ENCODE results near the gene VPS45.
"Not testable (repeated sequence)": the region's sequence is repeated elsewhere in the genome, so short reads cannot be mapped to it uniquely, and the experiment has no call there.

The VPS45 gene

GRCh38 chr1:150121236-150121862 is 53.8 kb downstream of the VPS45 start:
- TF ChIP-seq POLR2AphosphoS5 (IDR thresholded peaks at IDR 0.05; ENCODE audit: borderline replicate concordance, low read depth, low read length): no peak
- Histone ChIP-seq H3K36me3 (ENCODE audit: insufficient read depth, low read length) (no peaks in the 10 kb centered on the region), H3K9me3 (ENCODE audit: low read depth, low read length) (no peaks in the 10 kb centered on the region), H3K9ac (ENCODE audit: insufficient read length) (no peak overlapping the region), H3K27ac (no peak overlapping the region), H3K4me3 (no peak overlapping the region)
- no peak for DNase-seq (ENCODE audit: low read depth, low spot score)

- Histone ChIP-seq H3K36me3 (ENCODE audit: insufficient read depth, low read length) (no peaks in the 10 kb centered on the region), H3K9me3 (ENCODE audit: low read depth, low read length) (no peaks in the 10 kb centered on the region), H3K27ac (no peak overlapping the region), H3K4me3 (no peak overlapping the region), H3K9ac (ENCODE audit: insufficient read length) (no peak overlapping the region)
- TF ChIP-seq FOXP2 (optimal IDR thresholded peaks at IDR 0.05; ENCODE audit: control extremely low read depth, extremely low read length, insufficient read depth) (no peak), POLR2AphosphoS5 (IDR thresholded peaks at IDR 0.05; ENCODE audit: borderline replicate concordance, low read depth, low read length) (no peak), EZH2 (IDR thresholded peaks at IDR 0.05) (no peak)
- DNase-seq (ENCODE audit: low read depth, low spot score): no peak
Observed at GRCh38 chr1:150126811-150127210, 59.2 kb downstream of the VPS45 start.

- H3K9me3 ChIP-seq (ENCODE audit: low read depth, low read length): no peaks in the 10 kb centered on the region
- DNase-seq (ENCODE audit: low read depth, low spot score): no peak
- TF ChIP-seq EZH2 (IDR thresholded peaks at IDR 0.05) (no peak), FOXP2 (optimal IDR thresholded peaks at IDR 0.05; ENCODE audit: control extremely low read depth, extremely low read length, insufficient read depth) (no peak), POLR2AphosphoS5 (IDR thresholded peaks at IDR 0.05; ENCODE audit: borderline replicate concordance, low read depth, low read length) (no peak)
- no peaks in the 10 kb centered on the region for H3K36me3 ChIP-seq (ENCODE audit: insufficient read depth, low read length)
- no peak overlapping the region for H3K27ac ChIP-seq
- H3K4me3 ChIP-seq: no peak overlapping the region
- no peak overlapping the region for H3K9ac ChIP-seq (ENCODE audit: insufficient read length)
Observed at GRCh38 chr1:150127464-150127863, 59.9 kb downstream of the VPS45 start.

GRCh38 chr1:150127868-150128267 is 60.3 kb downstream of the VPS45 start:
- no peak for DNase-seq (ENCODE audit: low read depth, low spot score)
- no peaks in the 10 kb centered on the region for H3K9me3 ChIP-seq (ENCODE audit: low read depth, low read length)
- H3K27ac ChIP-seq: no peak overlapping the region
- no peak overlapping the region for H3K4me3 ChIP-seq
- no peaks in the 10 kb centered on the region for H3K36me3 ChIP-seq (ENCODE audit: insufficient read depth, low read length)
- no peak for TF ChIP-seq FOXP2 (optimal IDR thresholded peaks at IDR 0.05; ENCODE audit: control extremely low read depth, extremely low read length, insufficient read depth)
- no peak for TF ChIP-seq POLR2AphosphoS5 (IDR thresholded peaks at IDR 0.05; ENCODE audit: borderline replicate concordance, low read depth, low read length)
- TF ChIP-seq EZH2 (IDR thresholded peaks at IDR 0.05): no peak
- H3K9ac ChIP-seq (ENCODE audit: insufficient read length): no peak overlapping the region

- TF ChIP-seq POLR2AphosphoS5 (IDR thresholded peaks at IDR 0.05; ENCODE audit: borderline replicate concordance, low read depth, low read length) (no peak), FOXP2 (optimal IDR thresholded peaks at IDR 0.05; ENCODE audit: control extremely low read depth, extremely low read length, insufficient read depth) (no peak), EZH2 (IDR thresholded peaks at IDR 0.05) (no peak)
- Histone ChIP-seq H3K9me3 (ENCODE audit: low read depth, low read length) (no peaks in the 10 kb centered on the region), H3K9ac (ENCODE audit: insufficient read length) (no peak overlapping the region), H3K36me3 (ENCODE audit: insufficient read depth, low read length) (peaks cover 5% of the 10 kb centered on the region; the same call in 1 of the 2 replicates), H3K27ac (no peak overlapping the region), H3K4me3 (no peak overlapping the region)
- DNase-seq (ENCODE audit: low read depth, low spot score): no peak
Observed at GRCh38 chr1:150132372-150132771, 64.8 kb downstream of the VPS45 start.

- Histone ChIP-seq H3K9me3 (ENCODE audit: low read depth, low read length) (no peaks in the 10 kb centered on the region), H3K27ac (no peak overlapping the region), H3K36me3 (ENCODE audit: insufficient read depth, low read length) (peaks cover 5% of the 10 kb centered on the region; the same call in 1 of the 2 replicates), H3K9ac (ENCODE audit: insufficient read length) (no peak overlapping the region), H3K4me3 (no peak overlapping the region)
- no peak for DNase-seq (ENCODE audit: low read depth, low spot score)
- TF ChIP-seq POLR2AphosphoS5 (IDR thresholded peaks at IDR 0.05; ENCODE audit: borderline replicate concordance, low read depth, low read length): no peak
- no peak for TF ChIP-seq FOXP2 (optimal IDR thresholded peaks at IDR 0.05; ENCODE audit: control extremely low read depth, extremely low read length, insufficient read depth)
- TF ChIP-seq EZH2 (IDR thresholded peaks at IDR 0.05): no peak
Observed at GRCh38 chr1:150134537-150134936, 67.0 kb downstream of the VPS45 start.

- H3K27ac ChIP-seq; H3K36me3 ChIP-seq (ENCODE audit: insufficient read depth, low read length); H3K9me3 ChIP-seq (ENCODE audit: low read depth, low read length); H3K4me3 ChIP-seq; H3K9ac ChIP-seq (ENCODE audit: insufficient read length); DNase-seq (ENCODE audit: low read depth, low spot score): not testable (repeated sequence)
Observed at GRCh38 chr1:150135400-150135799, 67.8 kb downstream of the VPS45 start.

GRCh38 chr1:150138044-150138443 is 70.5 kb downstream of the VPS45 start:
- DNase-seq (ENCODE audit: low read depth, low spot score): no peak
- H3K9ac ChIP-seq (ENCODE audit: insufficient read length): no peak overlapping the region

GRCh38 chr1:150141452-150141851 is 73.9 kb downstream of the VPS45 start:
- Histone ChIP-seq H3K9ac (ENCODE audit: insufficient read length) (no peak overlapping the region), H3K9me3 (ENCODE audit: low read depth, low read length) (no peaks in the 10 kb centered on the region), H3K4me3 (no peak overlapping the region), H3K27ac (no peak overlapping the region), H3K36me3 (ENCODE audit: insufficient read depth, low read length) (no peaks in the 10 kb centered on the region)
- TF ChIP-seq EZH2 (IDR thresholded peaks at IDR 0.05): no peak
- no peak for TF ChIP-seq POLR2AphosphoS5 (IDR thresholded peaks at IDR 0.05; ENCODE audit: borderline replicate concordance, low read depth, low read length)
- no peak for TF ChIP-seq FOXP2 (optimal IDR thresholded peaks at IDR 0.05; ENCODE audit: control extremely low read depth, extremely low read length, insufficient read depth)
- DNase-seq (ENCODE audit: low read depth, low spot score): no peak

More at GRCh38 chr1:150138044-150138443, 70.5 kb downstream of the VPS45 start:
- Histone ChIP-seq H3K36me3 (ENCODE audit: insufficient read depth, low read length) (peaks cover 5% of the 10 kb centered on the region; the same call in 1 of the 2 replicates), H3K27ac (no peak overlapping the region), H3K4me3 (no peak overlapping the region), H3K9me3 (ENCODE audit: low read depth, low read length) (no peaks in the 10 kb centered on the region)
- TF ChIP-seq FOXP2 (optimal IDR thresholded peaks at IDR 0.05; ENCODE audit: control extremely low read depth, extremely low read length, insufficient read depth) (no peak), EZH2 (IDR thresholded peaks at IDR 0.05) (no peak), POLR2AphosphoS5 (IDR thresholded peaks at IDR 0.05; ENCODE audit: borderline replicate concordance, low read depth, low read length) (no peak)

Measured in SK-N-MC (cell line).